ENCODE results near the gene CAD.

DNA sequence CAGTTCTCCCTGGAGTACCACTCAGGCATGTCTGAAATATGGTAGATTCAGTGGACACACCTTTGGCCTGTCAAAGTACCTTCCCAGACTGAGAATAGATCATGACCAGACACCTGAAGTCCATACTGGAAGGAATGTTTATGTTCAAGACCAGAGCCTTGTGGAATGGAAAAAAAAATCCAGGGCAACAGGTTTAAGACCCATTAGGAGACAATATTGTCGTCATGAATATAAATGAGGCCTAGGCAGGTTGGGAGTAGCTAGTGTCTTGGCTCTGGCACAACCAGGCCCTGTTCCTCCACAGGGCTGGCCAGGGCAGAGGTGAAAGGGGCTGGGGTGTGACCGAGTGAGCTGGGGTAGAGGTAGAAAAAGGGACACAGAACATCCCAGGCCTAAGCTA lies 18.5 kb upstream of the CAD start:
- TF ChIP-seq, protein P1, sequence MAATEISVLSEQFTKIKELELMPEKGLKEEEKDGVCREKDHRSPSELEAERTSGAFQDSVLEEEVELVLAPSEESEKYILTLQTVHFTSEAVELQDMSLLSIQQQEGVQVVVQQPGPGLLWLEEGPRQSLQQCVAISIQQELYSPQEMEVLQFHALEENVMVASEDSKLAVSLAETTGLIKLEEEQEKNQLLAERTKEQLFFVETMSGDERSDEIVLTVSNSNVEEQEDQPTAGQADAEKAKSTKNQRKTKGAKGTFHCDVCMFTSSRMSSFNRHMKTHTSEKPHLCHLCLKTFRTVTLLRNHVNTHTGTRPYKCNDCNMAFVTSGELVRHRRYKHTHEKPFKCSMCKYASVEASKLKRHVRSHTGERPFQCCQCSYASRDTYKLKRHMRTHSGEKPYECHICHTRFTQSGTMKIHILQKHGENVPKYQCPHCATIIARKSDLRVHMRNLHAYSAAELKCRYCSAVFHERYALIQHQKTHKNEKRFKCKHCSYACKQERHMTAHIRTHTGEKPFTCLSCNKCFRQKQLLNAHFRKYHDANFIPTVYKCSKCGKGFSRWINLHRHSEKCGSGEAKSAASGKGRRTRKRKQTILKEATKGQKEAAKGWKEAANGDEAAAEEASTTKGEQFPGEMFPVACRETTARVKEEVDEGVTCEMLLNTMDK (IDR thresholded peaks at IDR 0.05; ENCODE audit: borderline replicate concordance, insufficient read depth, low read depth, low read length, poor library complexity, severe bottlenecking), result no peak
- TF ChIP-seq CBX2 (IDR thresholded peaks at IDR 0.05; ENCODE audit: insufficient read depth, low read length, poor library complexity, severe bottlenecking), result no peak
- no peak for TF ChIP-seq FOXM1 (IDR thresholded peaks at IDR 0.05; ENCODE audit: low read depth)
- TF ChIP-seq FOXM1 (CRISPR knock-in tag; IDR thresholded peaks at IDR 0.05; ENCODE audit: low read depth), result no peak
- TF ChIP-seq, protein P2, sequence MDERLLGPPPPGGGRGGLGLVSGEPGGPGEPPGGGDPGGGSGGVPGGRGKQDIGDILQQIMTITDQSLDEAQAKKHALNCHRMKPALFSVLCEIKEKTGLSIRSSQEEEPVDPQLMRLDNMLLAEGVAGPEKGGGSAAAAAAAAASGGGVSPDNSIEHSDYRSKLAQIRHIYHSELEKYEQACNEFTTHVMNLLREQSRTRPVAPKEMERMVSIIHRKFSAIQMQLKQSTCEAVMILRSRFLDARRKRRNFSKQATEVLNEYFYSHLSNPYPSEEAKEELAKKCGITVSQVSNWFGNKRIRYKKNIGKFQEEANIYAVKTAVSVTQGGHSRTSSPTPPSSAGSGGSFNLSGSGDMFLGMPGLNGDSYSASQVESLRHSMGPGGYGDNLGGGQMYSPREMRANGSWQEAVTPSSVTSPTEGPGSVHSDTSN (CRISPR knock-in tag; IDR thresholded peaks at IDR 0.05; ENCODE audit: low read depth), result no peak
- TF ChIP-seq, protein P2 (tag; conservative IDR thresholded peaks at IDR 0.05; ENCODE audit: low read depth), result no peak
- no peak for TF ChIP-seq ZNF347 (CRISPR knock-in tag; IDR thresholded peaks at IDR 0.05; ENCODE audit: low read depth)
- TF ChIP-seq, protein P3, sequence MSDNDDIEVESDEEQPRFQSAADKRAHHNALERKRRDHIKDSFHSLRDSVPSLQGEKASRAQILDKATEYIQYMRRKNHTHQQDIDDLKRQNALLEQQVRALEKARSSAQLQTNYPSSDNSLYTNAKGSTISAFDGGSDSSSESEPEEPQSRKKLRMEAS (CRISPR knock-in tag; IDR thresholded peaks at IDR 0.05), result no peak
- TF ChIP-seq SRSF7 (optimal IDR thresholded peaks at IDR 0.05; ENCODE audit: low read depth, low read length), result no peak
- TF ChIP-seq ZNF224 (CRISPR knock-in tag; IDR thresholded peaks at IDR 0.05), result no peak
- TF ChIP-seq, protein P4, sequence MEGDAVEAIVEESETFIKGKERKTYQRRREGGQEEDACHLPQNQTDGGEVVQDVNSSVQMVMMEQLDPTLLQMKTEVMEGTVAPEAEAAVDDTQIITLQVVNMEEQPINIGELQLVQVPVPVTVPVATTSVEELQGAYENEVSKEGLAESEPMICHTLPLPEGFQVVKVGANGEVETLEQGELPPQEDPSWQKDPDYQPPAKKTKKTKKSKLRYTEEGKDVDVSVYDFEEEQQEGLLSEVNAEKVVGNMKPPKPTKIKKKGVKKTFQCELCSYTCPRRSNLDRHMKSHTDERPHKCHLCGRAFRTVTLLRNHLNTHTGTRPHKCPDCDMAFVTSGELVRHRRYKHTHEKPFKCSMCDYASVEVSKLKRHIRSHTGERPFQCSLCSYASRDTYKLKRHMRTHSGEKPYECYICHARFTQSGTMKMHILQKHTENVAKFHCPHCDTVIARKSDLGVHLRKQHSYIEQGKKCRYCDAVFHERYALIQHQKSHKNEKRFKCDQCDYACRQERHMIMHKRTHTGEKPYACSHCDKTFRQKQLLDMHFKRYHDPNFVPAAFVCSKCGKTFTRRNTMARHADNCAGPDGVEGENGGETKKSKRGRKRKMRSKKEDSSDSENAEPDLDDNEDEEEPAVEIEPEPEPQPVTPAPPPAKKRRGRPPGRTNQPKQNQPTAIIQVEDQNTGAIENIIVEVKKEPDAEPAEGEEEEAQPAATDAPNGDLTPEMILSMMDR (IDR thresholded peaks at IDR 0.05 in 2 of 3, conservative IDR thresholded peaks at IDR 0.05 in 1 of 3; ENCODE audit: insufficient read depth in 2 of 3, low read depth in 1 of 3, low read length in 3 of 3), result no peak
- TF ChIP-seq, protein P5, sequence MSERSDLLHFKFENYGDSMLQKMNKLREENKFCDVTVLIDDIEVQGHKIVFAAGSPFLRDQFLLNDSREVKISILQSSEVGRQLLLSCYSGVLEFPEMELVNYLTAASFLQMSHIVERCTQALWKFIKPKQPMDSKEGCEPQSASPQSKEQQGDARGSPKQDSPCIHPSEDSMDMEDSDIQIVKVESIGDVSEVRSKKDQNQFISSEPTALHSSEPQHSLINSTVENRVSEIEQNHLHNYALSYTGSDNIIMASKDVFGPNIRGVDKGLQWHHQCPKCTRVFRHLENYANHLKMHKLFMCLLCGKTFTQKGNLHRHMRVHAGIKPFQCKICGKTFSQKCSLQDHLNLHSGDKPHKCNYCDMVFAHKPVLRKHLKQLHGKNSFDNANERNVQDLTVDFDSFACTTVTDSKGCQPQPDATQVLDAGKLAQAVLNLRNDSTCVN (CRISPR knock-in tag; IDR thresholded peaks at IDR 0.05), result no peak
